IMR-90 (cell line): ENCODE data around the gene SUGCT. TPM values are rescaled to one million over a fixed set of nuclear protein-coding genes. Genes with fewer than 3 reads are reported as not detected.

Experiments used
- ATAC-seq: fragments of 200-7000 bp; cut with Tn5 transposase; 2 replicates; pipeline ENCODE4 v1.9.1; 2020; ENCODE audit warnings: low read depth, mild to moderate bottlenecking, moderate library complexity
- BruUV-seq: library from RNA; stranded (reverse); fragments of 400-500 nt; replicated peaks from 2 replicates; lab custom pipeline; 2021; lab: Mats Ljungman, UMichigan
- CTCF ChIA-PET: fragments of 300-600 bp; formaldehyde crosslinking; extraction: SDS; loops from one replicate; lab custom pipeline; 2021; ENCODE audit warnings: antibody characterized with exemption; lab: Yijun Ruan, JAX
- POLR2A ChIA-PET: fragments of 300-600 bp; sonication (Branson Sonifier 250); formaldehyde crosslinking; loops from one replicate; lab custom pipeline; 2022; ENCODE audit warnings: antibody characterized with exemption; ENCODE audit not compliant: unreplicated experiment; lab: Charles Lee
- DNase-seq: peaks from one replicate; pipeline ENCODE4 v3.0.0; 2013
- H2AFZ ChIP-seq: replicated peaks from 2 replicates; pipeline ENCODE3; 2013; ENCODE audit warnings: low read length, mild to moderate bottlenecking; ENCODE audit not compliant: poor library complexity
- H2AK5ac ChIP-seq: 2 replicates; pipeline ENCODE4 v1.6.1; 2013; ENCODE audit warnings: low read depth, low read length, inconsistent platforms
- H2AK9ac ChIP-seq: replicated peaks from 2 replicates; pipeline ENCODE3; 2013; ENCODE audit warnings: mild to moderate bottlenecking, low read depth, low read length, moderate library complexity; ENCODE audit not compliant: poor library complexity
- H2BK120ac ChIP-seq: 2 replicates; pipeline ENCODE4 v1.6.1; 2013; ENCODE audit warnings: low read depth, low read length, inconsistent platforms
- H2BK15ac ChIP-seq: 3 replicates; pipeline ENCODE4 v1.6.1; 2013; ENCODE audit warnings: low read depth, low read length, inconsistent platforms
- H2BK20ac ChIP-seq: 2 replicates; pipeline ENCODE4 v1.6.1; 2013; ENCODE audit warnings: low read depth, mild to moderate bottlenecking, inconsistent platforms, low read length, moderate library complexity
- H2BK5ac ChIP-seq: 2 replicates; pipeline ENCODE4 v1.6.1; 2013; ENCODE audit warnings: mild to moderate bottlenecking, low read depth, low read length, inconsistent platforms; ENCODE audit not compliant: poor library complexity, severe bottlenecking
- H3K14ac ChIP-seq: replicated peaks from 2 replicates; pipeline ENCODE4 v1.6.1; 2013; ENCODE audit warnings: low read depth, low read length, inconsistent platforms
- H3K18ac ChIP-seq: 2 replicates; pipeline ENCODE4 v1.6.1; 2013; ENCODE audit warnings: low read depth, low read length, control low read depth
- H3K23ac ChIP-seq: 2 replicates; pipeline ENCODE4 v1.6.1; 2013; ENCODE audit warnings: low read depth, low read length, inconsistent platforms
- H3K27ac ChIP-seq: 2 replicates; pipeline ENCODE4 v1.5.1; 2013; ENCODE audit warnings: mild to moderate bottlenecking, control low read depth, low read length; ENCODE audit not compliant: insufficient read depth
- H3K27me3 ChIP-seq: 2 replicates; pipeline ENCODE4 v1.6.1; 2013; ENCODE audit warnings: low read length; ENCODE audit not compliant: control insufficient read depth, insufficient read depth
- H3K36me3 ChIP-seq: 2 replicates; pipeline ENCODE4 v1.6.1; 2013; ENCODE audit warnings: low read length, mixed read lengths; ENCODE audit not compliant: control insufficient read depth, insufficient read depth
- H3K4ac ChIP-seq: 2 replicates; pipeline ENCODE4 v1.6.1; 2013; ENCODE audit warnings: low read depth, low read length, inconsistent platforms
- H3K4me1 ChIP-seq: 2 replicates; pipeline ENCODE4 v1.6.1; 2013; ENCODE audit warnings: low read length, mixed read lengths; ENCODE audit not compliant: control insufficient read depth, insufficient read depth
- H3K4me2 ChIP-seq: 2 replicates; pipeline ENCODE4 v1.6.1; 2013; ENCODE audit warnings: low read depth, mild to moderate bottlenecking, control low read depth, low read length, moderate library complexity
- H3K4me3 ChIP-seq: 2 replicates; pipeline ENCODE4 v1.5.1; 2013; ENCODE audit warnings: low read depth, mild to moderate bottlenecking, control low read depth, low read length, moderate library complexity; ENCODE audit not compliant: insufficient read depth
- H3K56ac ChIP-seq: 2 replicates; pipeline ENCODE4 v1.6.1; 2013; ENCODE audit warnings: low read length, inconsistent platforms; ENCODE audit not compliant: insufficient read depth; ENCODE audit errors: extremely low read depth
- H3K79me1 ChIP-seq, 2 experiments: 2 replicates each; pipeline ENCODE4 v1.6.1; 2013; ENCODE audit warnings: low read length in 2 of 2, inconsistent platforms in 1 of 2, low read depth in 1 of 2
- H3K9ac ChIP-seq: 2 replicates; pipeline ENCODE4 v1.6.1; 2013; ENCODE audit warnings: low read depth, low read length, control low read depth
- H3K9me1 ChIP-seq: 2 replicates; pipeline ENCODE4 v1.6.1; 2013; ENCODE audit warnings: low read length, inconsistent platforms; ENCODE audit not compliant: insufficient read depth
- H3K9me3 ChIP-seq: 2 replicates; pipeline ENCODE4 v1.6.1; 2013; ENCODE audit warnings: low read length; ENCODE audit not compliant: control insufficient read depth, insufficient read depth
- H4K20me1 ChIP-seq: 2 replicates; pipeline ENCODE4 v1.6.1; 2013; ENCODE audit warnings: low read length, inconsistent platforms; ENCODE audit not compliant: insufficient read depth
- H4K5ac ChIP-seq: 2 replicates; pipeline ENCODE4 v1.6.1; 2013; ENCODE audit warnings: mild to moderate bottlenecking, low read depth, low read length, control low read depth
- H4K8ac ChIP-seq, 2 experiments: 2 replicates each; pipeline ENCODE4 v1.6.1; 2013; ENCODE audit warnings: low read depth in 2 of 2, low read length in 2 of 2, control low read depth in 1 of 2, inconsistent platforms in 1 of 2
- H4K91ac ChIP-seq: 2 replicates; pipeline ENCODE4 v1.6.1; 2013; ENCODE audit warnings: low read depth, low read length, inconsistent platforms; ENCODE audit not compliant: insufficient read depth
- CEBPB ChIP-seq: IDR thresholded peaks from 2 replicates; pipeline ENCODE4 v1.6.1; 2012; ENCODE audit warnings: low read depth, low read length, improper control_type of control experiment
- CHD1 ChIP-seq: IDR thresholded peaks from 2 replicates; pipeline ENCODE4 v1.6.1; 2012; ENCODE audit warnings: low read depth, low read length, improper control_type of control experiment
- FOS ChIP-seq: fragments of 150-350 bp; IDR thresholded peaks from 2 replicates; pipeline ENCODE4 v1.6.1; 2016; ENCODE audit warnings: low read depth, low read length
- MAFK ChIP-seq: IDR thresholded peaks from 2 replicates; pipeline ENCODE4 v1.6.1; 2012; ENCODE audit warnings: low read depth, low read length, improper control_type of control experiment
- MAZ ChIP-seq: IDR thresholded peaks from 2 replicates; pipeline ENCODE4 v1.6.1; 2012; ENCODE audit warnings: low read depth, mild to moderate bottlenecking, low read length, improper control_type of control experiment, moderate library complexity, borderline replicate concordance
- MXI1 ChIP-seq: IDR thresholded peaks from 2 replicates; pipeline ENCODE4 v1.6.1; 2012; ENCODE audit warnings: low read depth, mild to moderate bottlenecking, low read length, moderate library complexity, borderline replicate concordance
- POLR2A ChIP-seq: IDR thresholded peaks from 2 replicates; pipeline ENCODE4 v1.6.1; 2012; ENCODE audit warnings: mild to moderate bottlenecking, low read depth, low read length
- RAD21 ChIP-seq: IDR thresholded peaks from 2 replicates; pipeline ENCODE4 v1.6.1; 2012; ENCODE audit warnings: low read length, improper control_type of control experiment
- RCOR1 ChIP-seq: IDR thresholded peaks from 2 replicates; pipeline ENCODE4 v1.6.1; 2012; ENCODE audit warnings: mild to moderate bottlenecking, low read length, improper control_type of control experiment; ENCODE audit not compliant: insufficient replicate concordance
- RFX5 ChIP-seq: IDR thresholded peaks from 2 replicates; pipeline ENCODE4 v1.8.0; 2012; ENCODE audit warnings: low read depth, mild to moderate bottlenecking, low read length, moderate library complexity
- WGBS, 2 experiments: methylation state at CpG; one replicate each; pipeline versions ENCODE4 v1.1.5 to v1.1.7; 2013; ENCODE audit warnings: missing lambda C conversion rate in 2 of 2; ENCODE audit not compliant: insufficient read length in 1 of 2; ENCODE audit errors: extremely low coverage in 2 of 2; 5-methylcytosine and 5-hydroxymethylcytosine counted together
- dilution Hi-C: fragments of 300-500 bp; cut with HindIII; formaldehyde crosslinking; loops from one replicate; pipeline ENCODE4 v1.14.3; 2018; ENCODE audit warnings: low sequenced_read_pairs; ENCODE audit not compliant: unreplicated experiment
- in situ Hi-C: fragments of 300-500 bp; cut with MboI; formaldehyde crosslinking; loops from 3 replicates; pipeline ENCODE4 v1.14.3; 2019; ENCODE audit warnings: low sequenced_read_pairs, inconsistent platforms, mixed read lengths
- intact Hi-C: fragments of 100-400 bp; cut with micrococcal nuclease; formaldehyde crosslinking; loops from 2 replicates; pipeline ENCODE4 v1.10.0; 2022
- polyA plus RNA-seq, 3 experiments: library from polyadenylated mRNA; depleted of rRNA; stranded (reverse); fragments of >200 nt; gene quantifications; 2 replicates each; pipeline ENCODE4 v1.2.3, GENCODE V29; 2012; ENCODE audit warnings: low replicate concordance in 1 of 3
- total RNA-seq: library from RNA; depleted of rRNA; stranded (reverse); fragments of >200 nt; gene quantifications from 2 replicates; pipeline ENCODE4 v1.2.3, GENCODE V29; 2012
- TF ChIP-seq, protein P1 (sequence below): fragments of 150-350 bp; IDR thresholded peaks from 2 replicates; pipeline ENCODE4 v1.6.1; 2016; ENCODE audit warnings: low read depth, mild to moderate bottlenecking, low read length, moderate library complexity, borderline replicate concordance
- TF ChIP-seq, protein P2 (sequence below): conservative IDR thresholded peaks from 2 replicates; pipeline ENCODE4 v1.5.1; 2012; ENCODE audit warnings: mild to moderate bottlenecking, low read depth, low read length, improper control_type of control experiment

The SUGCT gene
- total and polyA plus RNA-seq, 2 of the 4 experiments (the other 2 are of a cell fraction) = 5.9 to 8.3 TPM

DNA sequence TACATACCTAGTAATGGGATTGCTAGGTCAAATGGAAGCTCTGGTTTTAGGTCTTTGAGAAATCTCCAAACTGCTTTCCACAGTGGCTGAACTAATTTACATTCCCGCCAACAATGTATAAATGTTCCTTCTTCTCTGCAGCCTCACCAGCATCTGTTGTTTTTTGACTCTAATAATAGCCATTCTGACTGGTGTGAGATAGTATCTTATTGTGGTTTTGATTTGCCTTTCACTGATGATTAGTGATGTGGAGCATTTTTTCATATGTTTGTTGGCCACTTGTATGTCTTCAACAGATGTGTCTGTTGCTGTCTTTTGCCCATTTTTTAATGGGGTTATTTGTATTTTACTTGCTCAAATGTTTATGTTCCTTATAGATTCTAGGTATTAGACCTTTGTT, 675.5 kb downstream of the SUGCT start:
- no peak overlapping the region for H3K9ac ChIP-seq
- dilution Hi-C loops = no loop called here

More for the DNA sequence above, 675.5 kb downstream of the SUGCT start:
- H3K9me1 ChIP-seq = peaks cover 15% of the 10 kb centered on the region
- no TSS peak for BruUV-seq
- ATAC-seq (no peak), DNase-seq (no peak)
- intact Hi-C loops = no loop called here
- no peak overlapping the region for H2AK9ac ChIP-seq
- TF ChIP-seq, protein P1, sequence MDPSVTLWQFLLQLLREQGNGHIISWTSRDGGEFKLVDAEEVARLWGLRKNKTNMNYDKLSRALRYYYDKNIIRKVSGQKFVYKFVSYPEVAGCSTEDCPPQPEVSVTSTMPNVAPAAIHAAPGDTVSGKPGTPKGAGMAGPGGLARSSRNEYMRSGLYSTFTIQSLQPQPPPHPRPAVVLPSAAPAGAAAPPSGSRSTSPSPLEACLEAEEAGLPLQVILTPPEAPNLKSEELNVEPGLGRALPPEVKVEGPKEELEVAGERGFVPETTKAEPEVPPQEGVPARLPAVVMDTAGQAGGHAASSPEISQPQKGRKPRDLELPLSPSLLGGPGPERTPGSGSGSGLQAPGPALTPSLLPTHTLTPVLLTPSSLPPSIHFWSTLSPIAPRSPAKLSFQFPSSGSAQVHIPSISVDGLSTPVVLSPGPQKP = no peak
- TF ChIP-seq MAFK (no peak), MXI1 (no peak), RCOR1 (no peak), CHD1 (no peak), CEBPB (no peak), MAZ (no peak), RFX5 (no peak), POLR2A (no peak), FOS (no peak), RAD21 (no peak)
- TF ChIP-seq, protein P2, sequence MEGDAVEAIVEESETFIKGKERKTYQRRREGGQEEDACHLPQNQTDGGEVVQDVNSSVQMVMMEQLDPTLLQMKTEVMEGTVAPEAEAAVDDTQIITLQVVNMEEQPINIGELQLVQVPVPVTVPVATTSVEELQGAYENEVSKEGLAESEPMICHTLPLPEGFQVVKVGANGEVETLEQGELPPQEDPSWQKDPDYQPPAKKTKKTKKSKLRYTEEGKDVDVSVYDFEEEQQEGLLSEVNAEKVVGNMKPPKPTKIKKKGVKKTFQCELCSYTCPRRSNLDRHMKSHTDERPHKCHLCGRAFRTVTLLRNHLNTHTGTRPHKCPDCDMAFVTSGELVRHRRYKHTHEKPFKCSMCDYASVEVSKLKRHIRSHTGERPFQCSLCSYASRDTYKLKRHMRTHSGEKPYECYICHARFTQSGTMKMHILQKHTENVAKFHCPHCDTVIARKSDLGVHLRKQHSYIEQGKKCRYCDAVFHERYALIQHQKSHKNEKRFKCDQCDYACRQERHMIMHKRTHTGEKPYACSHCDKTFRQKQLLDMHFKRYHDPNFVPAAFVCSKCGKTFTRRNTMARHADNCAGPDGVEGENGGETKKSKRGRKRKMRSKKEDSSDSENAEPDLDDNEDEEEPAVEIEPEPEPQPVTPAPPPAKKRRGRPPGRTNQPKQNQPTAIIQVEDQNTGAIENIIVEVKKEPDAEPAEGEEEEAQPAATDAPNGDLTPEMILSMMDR = no peak
- CTCF ChIA-PET = no interaction called here
- H3K4me3 ChIP-seq = no peak overlapping the region
- H3K14ac ChIP-seq = 0 out of 2 replicates have a peak overlapping the region, but pooled peaks have one; percentile 62
- H2AK5ac ChIP-seq = no peak overlapping the region
- H4K8ac ChIP-seq = peak overlapping the region in 1 of 2 experiments; percentile 49; a peak in 1 of 4 replicates
- H3K4me2 ChIP-seq = no peak overlapping the region
- no peaks in the 10 kb centered on the region for H3K27me3 ChIP-seq
- H2BK120ac ChIP-seq = peak overlapping the region; percentile 98; the same call in 1 of the 2 replicates
- no peak overlapping the region for H3K23ac ChIP-seq
- H3K18ac ChIP-seq = no peak overlapping the region; the same call in 1 of the 2 replicates
- peaks cover 2% of the 10 kb centered on the region; the same call in 1 of the 2 replicates for H3K9me3 ChIP-seq
- peak overlapping the region; percentile 26; the same call in 1 of the 2 replicates for H3K4ac ChIP-seq
- in situ Hi-C loops = no loop called here
- no peak overlapping the region for H3K56ac ChIP-seq
- no peaks in the 10 kb centered on the region for H3K36me3 ChIP-seq
- H3K27ac ChIP-seq = no peak overlapping the region
- no peaks in the 10 kb centered on the region for H4K20me1 ChIP-seq
- H2BK5ac ChIP-seq = peak overlapping the region; percentile 96
- POLR2A ChIA-PET = no interaction called here
- H3K4me1 ChIP-seq = peaks cover 12% of the 10 kb centered on the region
- WGBS, 2 experiments = no CpG with 5 or more reads among the region's 1 CpG
- peak overlapping the region; percentile 57 for H2BK20ac ChIP-seq
- 0 out of 2 replicates have a peak overlapping the region, but pooled peaks have one; percentile 1 for H4K91ac ChIP-seq
- H2BK15ac ChIP-seq = no peak overlapping the region
- peaks cover 0 to 6% of the 10 kb centered on the region in 2 experiments; a peak in 2 of 4 replicates for H3K79me1 ChIP-seq
- no peak overlapping the region for H2AFZ ChIP-seq
- H4K5ac ChIP-seq = no peak overlapping the region
